LNCAP (cell line): Measurements from ENCODE around the gene SIM2.

Experiments used
- CTCF ChIP-seq: fragments of 450-650 bp; IDR thresholded peaks from 2 replicates; pipeline ENCODE4 v1.5.1; 2017; ENCODE audit warnings: mild to moderate bottlenecking

SIM2 gene

GRCh38 chr21:36708286-36709029 is 9.5 kb downstream of the SIM2 start:
- no peak for TF ChIP-seq CTCF

- TF ChIP-seq CTCF, result no peak
Observed at GRCh38 chr21:36709030-36709867, 10.3 kb downstream of the SIM2 start.

- no peak for TF ChIP-seq CTCF
Observed at GRCh38 chr21:36709868-36710728, 11.2 kb downstream of the SIM2 start.

GRCh38 chr21:36710729-36711048 is 11.8 kb downstream of the SIM2 start:
- TF ChIP-seq CTCF, result no peak

GRCh38 chr21:36713746-36714145 is 14.8 kb downstream of the SIM2 start:
- TF ChIP-seq CTCF, result no peak

- TF ChIP-seq CTCF, result no peak
Observed at GRCh38 chr21:36716387-36716786, 17.5 kb downstream of the SIM2 start.

- no peak for TF ChIP-seq CTCF
Observed at GRCh38 chr21:36716836-36717235, 17.9 kb downstream of the SIM2 start.
